RKO (cell line): ENCODE data around the gene AK8.

Experiments
- DNase-seq: peaks from one replicate; pipeline ENCODE4 v3.0.0-alpha.2; 2016; ENCODE audit warnings: low spot score

The AK8 gene

GRCh38 chr9:132770770-132771310 is 107.2 kb downstream of the AK8 start:
- DNase-seq = no peak

- peak; percentile 76 for DNase-seq
These were observed 107.9 kb downstream of the AK8 start for GRCh38 chr9:132769906-132770769.

GRCh38 chr9:132768932-132769905 is 108.9 kb downstream of the AK8 start:
- DNase-seq = peak; percentile 90

- DNase-seq = no peak
These were observed 114.5 kb downstream of the AK8 start for GRCh38 chr9:132763574-132763973.

- DNase-seq = no peak
These were observed 115.2 kb downstream of the AK8 start for GRCh38 chr9:132762896-132763295.

GRCh38 chr9:132761602-132762001 is 116.5 kb downstream of the AK8 start:
- no peak for DNase-seq

GRCh38 chr9:132760057-132760456 is 118.0 kb downstream of the AK8 start:
- no peak for DNase-seq

GRCh38 chr9:132757016-132757415 is 121.1 kb downstream of the AK8 start:
- no peak for DNase-seq

GRCh38 chr9:132756214-132756845 is 121.8 kb downstream of the AK8 start:
- no peak for DNase-seq

GRCh38 chr9:132755096-132755495 is 123.0 kb downstream of the AK8 start:
- no peak for DNase-seq

- no peak for DNase-seq
These were observed 123.8 kb downstream of the AK8 start for GRCh38 chr9:132754236-132754635.

- no peak for DNase-seq
These were observed 124.5 kb downstream of the AK8 start for GRCh38 chr9:132753593-132753880.

- no peak for DNase-seq
These were observed 125.0 kb downstream of the AK8 start for GRCh38 chr9:132752877-132753592.

- no peak for DNase-seq
These were observed 127.4 kb downstream of the AK8 start for GRCh38 chr9:132750668-132751067.

GRCh38 chr9:132749306-132749705 is 128.8 kb downstream of the AK8 start:
- no peak for DNase-seq

- no peak for DNase-seq
These were observed 129.6 kb downstream of the AK8 start for GRCh38 chr9:132748450-132748849.

- DNase-seq = no peak
These were observed 132.1 kb downstream of the AK8 start for GRCh38 chr9:132745756-132746709.

- DNase-seq = no peak
These were observed 133.0 kb downstream of the AK8 start for GRCh38 chr9:132744881-132745755.

GRCh38 chr9:132743931-132744479 is 134.1 kb downstream of the AK8 start:
- no peak for DNase-seq
